Epidermal melanocyte (primary cell): ENCODE measurements around the gene C4A.
"Not testable (repeated sequence)": the region's sequence is repeated elsewhere in the genome, so short reads cannot be mapped to it uniquely, and the experiment has no call there.

Experiments used
- DNase-seq: peaks from one replicate; pipeline ENCODE4 v3.0.0; 2011; ENCODE audit warnings: low spot score; ENCODE audit not compliant: insufficient read length

The C4A gene

DNA sequence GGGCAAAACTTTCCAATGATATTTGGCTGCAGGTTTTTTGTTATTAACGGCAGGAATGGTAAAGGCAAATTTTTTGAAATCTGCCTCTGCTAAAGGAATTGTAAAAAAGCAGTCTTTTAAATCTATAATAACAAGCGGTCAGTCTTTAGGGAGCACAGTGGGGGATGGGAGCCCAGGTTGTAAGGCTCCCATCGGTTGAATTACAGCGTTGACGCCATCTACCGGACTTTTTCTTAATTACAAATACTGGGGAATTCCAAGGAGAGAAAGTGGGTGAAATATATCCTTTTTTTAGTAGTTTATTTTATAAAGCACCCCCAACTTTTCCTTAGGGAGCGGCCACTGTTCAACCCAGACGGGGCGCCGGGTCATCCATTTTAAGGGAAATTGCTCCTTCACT, 40.2 kb downstream of the C4A start:
- DNase-seq = not testable (repeated sequence)

DNA sequence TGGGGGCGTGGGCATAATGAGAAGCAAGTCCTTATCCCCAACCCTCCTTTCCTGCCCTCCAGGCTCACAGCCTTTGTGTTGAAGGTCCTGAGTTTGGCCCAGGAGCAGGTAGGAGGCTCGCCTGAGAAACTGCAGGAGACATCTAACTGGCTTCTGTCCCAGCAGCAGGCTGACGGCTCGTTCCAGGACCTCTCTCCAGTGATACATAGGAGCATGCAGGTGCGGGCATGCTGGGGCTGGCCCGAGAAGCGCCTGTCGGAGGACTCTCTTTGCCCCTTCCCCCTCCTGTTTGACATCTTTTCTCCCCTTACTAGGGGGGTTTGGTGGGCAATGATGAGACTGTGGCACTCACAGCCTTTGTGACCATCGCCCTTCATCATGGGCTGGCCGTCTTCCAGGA, 46.8 kb downstream of the C4A start:
- DNase-seq = not testable (repeated sequence)

DNA sequence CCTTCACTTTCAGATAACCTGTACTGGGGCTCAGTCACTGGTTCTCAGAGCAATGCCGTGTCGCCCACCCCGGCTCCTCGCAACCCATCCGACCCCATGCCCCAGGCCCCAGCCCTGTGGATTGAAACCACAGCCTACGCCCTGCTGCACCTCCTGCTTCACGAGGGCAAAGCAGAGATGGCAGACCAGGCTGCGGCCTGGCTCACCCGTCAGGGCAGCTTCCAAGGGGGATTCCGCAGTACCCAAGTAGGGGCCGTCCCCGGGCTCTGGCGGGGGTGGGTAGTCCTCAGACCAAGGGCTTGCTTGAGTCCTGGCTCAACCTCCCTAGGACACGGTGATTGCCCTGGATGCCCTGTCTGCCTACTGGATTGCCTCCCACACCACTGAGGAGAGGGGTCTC, 47.7 kb downstream of the C4A start:
- not testable (repeated sequence) for DNase-seq

DNA sequence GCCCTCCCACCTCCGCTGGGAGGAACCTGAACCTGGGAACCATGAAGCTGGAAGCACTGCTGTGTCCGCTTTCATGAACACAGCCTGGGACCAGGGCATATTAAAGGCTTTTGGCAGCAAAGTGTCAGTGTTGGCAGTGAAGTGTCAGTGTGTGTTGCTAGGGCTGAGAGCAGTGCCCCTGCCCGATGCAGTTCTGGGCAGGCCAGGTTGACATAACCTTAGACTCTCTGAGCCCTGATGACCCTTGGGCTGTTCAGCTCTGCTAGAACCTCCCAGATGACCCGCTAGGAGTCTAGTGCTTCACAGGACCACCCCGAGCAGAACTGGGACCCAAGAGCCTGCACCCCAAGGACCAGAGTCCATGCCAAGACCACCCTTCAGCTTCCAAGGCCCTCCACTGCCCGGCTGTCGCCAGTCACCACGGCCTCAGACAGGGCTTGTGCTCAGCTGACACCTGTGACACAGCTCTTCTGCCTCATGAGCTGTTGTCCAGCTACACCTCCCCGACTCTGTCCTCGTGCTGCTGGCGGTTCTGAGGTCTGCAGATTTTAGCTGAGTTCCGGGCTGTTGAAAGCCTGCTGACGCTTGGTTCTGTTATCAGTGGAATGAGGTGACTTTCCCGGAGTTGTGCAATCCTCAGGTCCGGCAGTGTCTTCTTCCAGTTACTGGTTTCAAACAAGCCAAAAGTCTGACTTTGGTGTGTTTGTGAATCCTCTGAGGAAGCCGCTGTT, 53.6 kb downstream of the C4A start:
- DNase-seq = not testable (repeated sequence)

DNA sequence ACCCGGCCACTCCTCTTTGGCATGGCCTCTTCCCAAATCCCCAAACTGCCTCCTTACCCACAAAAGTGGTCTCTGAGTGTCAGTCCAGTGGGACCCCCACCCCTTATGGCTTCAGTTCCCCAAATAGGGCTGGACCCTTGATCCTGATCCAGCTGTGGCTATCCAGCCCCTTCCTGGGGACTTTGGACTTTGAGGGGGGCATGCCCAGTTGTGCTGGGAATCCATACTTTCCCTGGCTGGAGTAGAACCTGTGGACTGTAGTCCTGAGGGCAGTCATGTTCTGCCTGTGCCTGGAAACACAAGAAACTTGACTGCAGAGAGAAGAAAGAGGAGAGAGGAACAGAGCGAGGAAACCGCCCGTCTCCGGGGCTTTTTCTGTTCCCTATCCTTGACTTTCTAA, 55.3 kb downstream of the C4A start:
- not testable (repeated sequence) for DNase-seq

DNA sequence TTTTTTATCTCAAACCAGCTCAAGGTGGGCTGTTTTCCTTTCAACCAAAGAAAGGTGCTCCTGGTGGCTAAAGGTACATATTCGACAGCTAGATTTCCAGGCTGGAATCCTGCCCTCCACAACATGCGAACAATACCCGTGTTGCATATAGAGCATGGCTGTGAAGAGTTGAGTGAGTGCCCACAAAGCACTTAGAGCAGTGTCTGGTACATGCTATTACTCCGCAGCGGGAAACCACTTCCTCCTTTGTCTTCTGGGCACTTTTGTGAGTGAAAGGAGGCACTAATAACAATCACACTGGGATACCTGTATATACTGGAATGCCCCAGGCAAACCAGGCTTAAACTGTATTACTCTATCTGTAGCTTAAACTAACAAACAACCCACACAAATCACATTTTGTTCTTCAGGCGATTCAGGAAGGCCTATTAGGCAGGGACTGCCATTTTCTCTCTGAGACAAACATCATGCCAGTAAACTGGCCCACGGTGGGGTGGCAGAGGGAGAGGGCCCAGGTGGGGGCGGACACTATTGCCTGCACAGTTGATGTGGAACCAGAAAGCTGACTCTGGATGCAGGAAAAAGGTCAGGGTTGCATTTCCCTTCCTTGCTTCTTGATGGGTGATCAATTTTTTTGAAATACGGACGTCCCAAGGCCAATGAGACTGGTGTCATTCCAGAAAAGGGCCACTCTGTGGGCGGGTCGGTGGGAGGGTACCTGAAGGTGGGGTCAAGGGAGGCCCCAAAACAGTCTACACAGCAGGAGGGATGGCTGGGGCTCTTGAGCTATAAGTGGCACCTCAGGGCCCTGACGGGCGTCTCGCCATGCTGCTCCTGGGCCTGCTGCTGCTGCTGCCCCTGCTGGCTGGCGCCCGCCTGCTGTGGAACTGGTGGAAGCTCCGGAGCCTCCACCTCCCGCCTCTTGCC, 56.0 kb downstream of the C4A start, which contains the start of gene CYP21A2:
CYP21A2 (plus strand) TSS at position 818 of the 927 bp plus-strand sequence; CDS start at position 826, 8 bp downstream.
- not testable (repeated sequence) for DNase-seq

DNA sequence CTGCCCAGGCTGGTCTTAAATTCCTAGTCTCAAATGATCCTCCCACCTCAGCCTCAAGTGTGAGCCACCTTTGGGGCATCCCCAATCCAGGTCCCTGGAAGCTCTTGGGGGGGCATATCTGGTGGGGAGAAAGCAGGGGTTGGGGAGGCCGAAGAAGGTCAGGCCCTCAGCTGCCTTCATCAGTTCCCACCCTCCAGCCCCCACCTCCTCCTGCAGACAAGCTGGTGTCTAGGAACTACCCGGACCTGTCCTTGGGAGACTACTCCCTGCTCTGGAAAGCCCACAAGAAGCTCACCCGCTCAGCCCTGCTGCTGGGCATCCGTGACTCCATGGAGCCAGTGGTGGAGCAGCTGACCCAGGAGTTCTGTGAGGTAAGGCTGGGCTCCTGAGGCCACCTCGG, 57.0 kb downstream of the C4A start:
- not testable (repeated sequence) for DNase-seq

DNA sequence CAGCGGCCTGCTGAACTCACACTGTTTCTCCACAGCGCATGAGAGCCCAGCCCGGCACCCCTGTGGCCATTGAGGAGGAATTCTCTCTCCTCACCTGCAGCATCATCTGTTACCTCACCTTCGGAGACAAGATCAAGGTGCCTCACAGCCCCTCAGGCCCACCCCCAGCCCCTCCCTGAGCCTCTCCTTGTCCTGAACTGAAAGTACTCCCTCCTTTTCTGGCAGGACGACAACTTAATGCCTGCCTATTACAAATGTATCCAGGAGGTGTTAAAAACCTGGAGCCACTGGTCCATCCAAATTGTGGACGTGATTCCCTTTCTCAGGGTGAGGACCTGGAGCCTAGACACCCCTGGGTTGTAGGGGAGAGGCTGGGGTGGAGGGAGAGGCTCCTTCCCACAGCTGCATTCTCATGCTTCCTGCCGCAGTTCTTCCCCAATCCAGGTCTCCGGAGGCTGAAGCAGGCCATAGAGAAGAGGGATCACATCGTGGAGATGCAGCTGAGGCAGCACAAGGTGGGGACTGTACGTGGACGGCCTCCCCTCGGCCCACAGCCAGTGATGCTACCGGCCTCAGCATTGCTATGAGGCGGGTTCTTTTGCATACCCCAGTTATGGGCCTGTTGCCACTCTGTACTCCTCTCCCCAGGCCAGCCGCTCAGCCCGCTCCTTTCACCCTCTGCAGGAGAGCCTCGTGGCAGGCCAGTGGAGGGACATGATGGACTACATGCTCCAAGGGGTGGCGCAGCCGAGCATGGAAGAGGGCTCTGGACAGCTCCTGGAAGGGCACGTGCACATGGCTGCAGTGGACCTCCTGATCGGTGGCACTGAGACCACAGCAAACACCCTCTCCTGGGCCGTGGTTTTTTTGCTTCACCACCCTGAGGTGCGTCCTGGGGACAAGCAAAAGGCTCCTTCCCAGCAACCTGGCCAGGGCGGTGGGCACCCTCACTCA, 57.7 kb downstream of the C4A start:
- DNase-seq = not testable (repeated sequence)

DNA sequence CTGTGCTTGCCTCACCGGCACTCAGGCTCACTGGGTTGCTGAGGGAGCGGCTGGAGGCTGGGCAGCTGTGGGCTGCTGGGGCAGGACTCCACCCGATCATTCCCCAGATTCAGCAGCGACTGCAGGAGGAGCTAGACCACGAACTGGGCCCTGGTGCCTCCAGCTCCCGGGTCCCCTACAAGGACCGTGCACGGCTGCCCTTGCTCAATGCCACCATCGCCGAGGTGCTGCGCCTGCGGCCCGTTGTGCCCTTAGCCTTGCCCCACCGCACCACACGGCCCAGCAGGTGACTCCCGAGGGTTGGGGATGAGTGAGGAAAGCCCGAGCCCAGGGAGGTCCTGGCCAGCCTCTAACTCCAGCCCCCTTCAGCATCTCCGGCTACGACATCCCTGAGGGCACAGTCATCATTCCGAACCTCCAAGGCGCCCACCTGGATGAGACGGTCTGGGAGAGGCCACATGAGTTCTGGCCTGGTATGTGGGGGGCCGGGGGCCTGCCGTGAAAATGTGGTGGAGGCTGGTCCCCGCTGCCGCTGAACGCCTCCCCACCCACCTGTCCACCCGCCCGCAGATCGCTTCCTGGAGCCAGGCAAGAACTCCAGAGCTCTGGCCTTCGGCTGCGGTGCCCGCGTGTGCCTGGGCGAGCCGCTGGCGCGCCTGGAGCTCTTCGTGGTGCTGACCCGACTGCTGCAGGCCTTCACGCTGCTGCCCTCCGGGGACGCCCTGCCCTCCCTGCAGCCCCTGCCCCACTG, 58.6 kb downstream of the C4A start:
- not testable (repeated sequence) for DNase-seq

DNA sequence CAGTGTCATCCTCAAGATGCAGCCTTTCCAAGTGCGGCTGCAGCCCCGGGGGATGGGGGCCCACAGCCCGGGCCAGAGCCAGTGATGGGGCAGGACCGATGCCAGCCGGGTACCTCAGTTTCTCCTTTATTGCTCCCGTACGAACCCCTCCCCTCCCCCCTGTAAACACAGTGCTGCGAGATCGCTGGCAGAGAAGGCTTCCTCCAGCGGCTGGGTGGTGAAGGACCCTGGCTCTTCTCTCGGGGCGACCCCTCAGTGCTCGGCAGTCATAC, 59.1 kb downstream of the C4A start:
- not testable (repeated sequence) for DNase-seq

DNA sequence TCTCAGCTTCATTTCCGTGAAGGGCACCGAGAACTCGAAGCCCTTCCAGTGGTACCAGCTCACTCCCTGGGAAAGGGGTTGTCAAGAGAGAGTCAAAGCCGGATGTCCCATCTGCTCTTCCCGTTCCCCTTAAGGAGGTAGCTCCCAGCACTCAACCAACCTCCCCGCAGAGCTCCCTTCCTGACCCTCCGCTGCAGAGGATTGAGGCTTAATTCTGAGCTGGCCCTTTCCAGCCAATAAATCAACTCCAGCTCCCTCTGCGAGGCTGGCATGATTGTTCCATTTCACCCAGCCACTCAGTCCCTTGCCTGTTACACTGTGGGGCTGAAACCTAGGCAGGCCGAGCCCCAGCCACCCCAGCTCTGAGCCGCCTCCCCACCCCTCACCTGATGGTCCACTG, 59.5 kb downstream of the C4A start:
- DNase-seq = not testable (repeated sequence)

DNA sequence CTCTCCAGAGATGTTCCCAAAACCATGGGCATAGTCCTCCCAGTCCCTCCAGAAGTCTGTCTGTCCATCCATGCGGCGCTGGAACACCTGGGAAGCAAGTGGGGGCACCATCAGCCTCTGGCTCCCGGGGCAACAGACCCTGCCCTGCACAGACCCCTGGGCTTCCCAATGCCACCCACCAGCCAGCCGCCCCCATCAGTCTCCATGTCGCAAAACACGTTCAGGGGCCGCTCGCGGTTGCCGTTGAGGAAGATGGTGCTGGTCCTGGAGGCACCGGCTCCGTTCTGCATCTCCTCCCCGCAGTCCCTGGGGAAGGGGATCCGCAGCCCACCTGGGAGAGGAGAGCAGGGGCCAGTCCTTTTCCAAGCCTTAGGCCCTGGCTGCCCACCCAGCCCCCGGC, 60.4 kb downstream of the C4A start:
- DNase-seq = not testable (repeated sequence)

DNA sequence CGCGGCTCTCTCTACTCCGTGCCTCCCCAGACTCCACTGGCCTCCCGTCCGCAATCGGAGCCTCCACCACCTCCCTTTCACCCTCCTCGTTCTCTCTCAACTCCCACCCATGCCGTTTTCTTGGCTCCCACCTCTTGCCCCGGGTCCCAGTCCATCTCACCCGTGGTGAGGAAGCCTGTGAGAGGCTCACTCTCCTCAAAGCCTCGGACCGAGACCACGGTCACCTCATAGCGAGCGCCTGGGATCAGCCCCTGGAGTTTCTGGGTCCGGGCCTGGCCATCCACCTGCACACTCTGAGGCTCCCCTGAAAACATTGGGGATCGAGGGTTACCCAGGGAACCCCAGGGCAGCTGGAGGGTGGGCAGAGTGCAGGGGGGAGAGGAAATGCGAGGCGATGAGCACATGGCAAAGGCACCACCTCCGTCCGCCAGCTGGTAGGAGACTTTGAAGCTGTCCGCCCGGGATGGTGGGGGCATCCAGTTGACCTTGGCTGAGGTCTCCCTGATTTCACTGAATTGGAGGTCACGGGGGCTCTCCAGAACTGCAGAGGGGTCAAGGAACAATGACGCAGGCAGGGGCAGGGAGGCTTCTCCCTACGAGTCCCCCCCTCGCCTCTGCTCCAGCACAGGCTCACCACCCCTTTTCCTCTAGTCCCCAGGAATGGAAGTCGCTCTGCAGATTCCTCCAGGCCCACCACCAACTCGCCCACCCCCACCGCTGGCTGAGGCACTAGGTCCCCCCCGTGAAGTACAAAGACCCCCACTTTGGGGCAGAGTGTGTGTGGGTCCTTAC, 61.9 kb downstream of the C4A start:
- DNase-seq = not testable (repeated sequence)

DNA sequence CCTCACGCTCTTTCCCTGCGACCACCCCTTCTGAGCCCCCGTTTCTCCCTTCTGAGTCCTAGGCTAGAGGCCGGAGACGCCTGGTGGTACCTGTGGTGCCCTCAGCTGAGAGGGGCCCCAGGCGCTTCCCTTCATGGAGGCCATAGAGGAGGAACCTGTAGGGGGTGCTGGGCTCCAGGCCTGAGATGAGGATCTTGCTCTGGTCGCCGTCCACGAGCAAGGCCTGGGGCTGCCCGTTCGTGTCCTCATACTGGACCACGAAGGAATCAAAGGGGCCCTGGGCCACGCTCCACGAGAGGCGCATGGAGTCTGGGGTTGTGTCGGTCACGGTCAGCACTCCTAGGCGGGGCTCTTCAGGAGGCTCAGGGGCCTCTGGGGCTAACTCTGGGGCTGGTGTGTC, 63.1 kb downstream of the C4A start:
- DNase-seq = not testable (repeated sequence)

DNA sequence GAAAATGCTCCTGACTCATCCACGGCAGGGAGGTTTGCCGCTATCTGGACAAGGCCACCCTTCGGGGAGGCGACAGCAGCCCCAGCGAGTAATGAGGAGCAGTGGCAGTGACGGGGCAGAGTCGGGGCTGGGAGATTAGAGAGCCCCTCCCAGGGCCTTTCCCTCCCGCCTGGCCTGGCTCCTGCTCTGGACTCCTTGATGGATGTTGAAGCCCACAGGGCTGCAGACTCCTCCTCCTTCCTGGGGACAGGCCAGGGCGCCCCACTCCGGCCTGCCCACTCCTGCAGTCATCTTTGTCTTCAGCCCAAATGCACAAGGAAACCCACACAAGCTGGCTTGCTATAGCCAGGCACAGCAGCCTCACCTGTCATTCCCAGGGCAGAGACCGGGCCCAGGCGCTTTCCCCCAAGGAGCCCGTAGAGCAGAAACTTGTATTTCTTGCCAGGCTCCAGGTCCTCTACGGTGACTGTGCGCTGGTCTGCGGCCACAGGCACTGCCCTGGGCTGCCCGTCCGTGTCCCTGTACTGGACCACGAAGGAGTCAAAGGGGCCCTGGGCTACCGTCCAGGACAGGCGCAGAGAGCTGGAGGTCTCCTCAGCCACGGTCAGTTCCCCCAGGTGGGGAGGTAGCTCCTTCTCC, 64.1 kb downstream of the C4A start:
- no peak for DNase-seq

DNA sequence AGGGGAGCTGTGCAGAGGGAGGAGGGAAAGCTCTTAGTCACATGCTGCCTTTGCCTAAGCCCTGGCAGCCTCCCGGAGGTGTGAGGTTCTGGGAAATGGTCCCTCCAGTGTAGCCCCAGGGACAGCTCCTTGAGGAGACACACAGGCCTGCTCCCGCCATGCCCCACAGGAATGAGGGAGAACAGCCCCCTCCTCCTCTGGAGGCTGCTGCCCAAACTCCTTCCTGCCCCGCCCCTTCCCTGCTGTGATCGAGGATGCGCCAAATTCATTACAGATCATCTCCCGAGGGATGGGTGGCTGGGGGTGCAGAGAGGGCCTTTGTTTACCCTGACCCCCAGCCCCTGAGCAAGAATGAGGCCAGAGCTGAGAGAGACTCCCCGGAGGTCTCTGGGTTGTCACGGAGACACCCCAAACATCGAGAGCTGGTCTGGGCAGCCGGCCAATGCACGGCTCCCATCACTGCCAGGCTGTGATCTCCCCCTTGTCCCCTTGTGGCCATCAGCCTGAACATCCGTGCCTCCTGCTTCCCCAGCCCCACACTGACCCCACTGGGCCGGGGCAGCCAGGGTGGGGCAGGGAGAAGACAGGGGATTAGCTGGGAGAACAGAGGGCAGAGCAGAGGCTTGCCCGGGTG, 64.7 kb downstream of the C4A start:
- DNase-seq = peak; percentile 4

DNA sequence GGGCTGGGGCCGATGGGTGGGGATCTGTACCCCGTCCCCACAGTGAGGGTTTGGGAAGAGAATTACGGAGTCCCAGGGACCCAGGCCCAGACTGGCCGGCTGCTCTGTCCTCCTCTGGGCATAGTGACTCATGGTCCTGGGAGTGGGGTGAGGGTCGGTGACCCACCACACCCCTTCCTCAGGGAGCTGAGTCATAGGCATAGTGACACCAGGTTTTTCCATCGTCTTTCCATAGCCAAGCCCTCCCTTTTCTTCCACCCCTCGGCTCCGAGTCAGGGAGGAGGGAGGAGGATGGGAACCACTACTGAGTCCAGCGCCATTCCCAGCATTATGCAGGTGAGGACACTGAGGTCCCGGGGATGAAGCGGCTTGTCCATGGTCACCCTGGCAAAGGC, 65.2 kb downstream of the C4A start:
- peak; percentile 3 for DNase-seq

DNA sequence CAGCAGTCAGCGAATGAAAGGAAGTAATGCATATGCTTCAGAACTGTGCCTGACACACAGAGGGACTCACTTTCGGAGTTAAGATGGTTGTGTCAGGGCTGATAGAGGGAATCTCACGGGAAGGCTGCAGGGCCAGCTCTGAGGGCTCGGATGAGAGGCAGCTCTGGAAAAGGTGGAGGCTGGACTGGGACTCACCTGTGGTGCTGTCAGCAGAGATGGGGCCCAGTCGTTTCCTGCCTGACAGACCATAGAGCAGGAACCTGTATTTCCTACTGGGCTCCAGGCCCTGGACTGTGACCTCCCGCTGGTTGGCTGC, 65.6 kb downstream of the C4A start:
- no peak for DNase-seq
